ENCODE data around the gene NDUFAF8.

GRCh38 chr17:81230043-81230820 lies 8.9 kb upstream of the NDUFAF8 start:
- peak in 4 of 5 experiments; percentile 13 to 24 (median 22) for TF ChIP-seq CTCF (IDR thresholded peaks at IDR 0.05)
- no peak for TF ChIP-seq POLR2A (IDR thresholded peaks at IDR 0.05)

Measured in transverse colon (tissue), 3 donors.